Liver (tissue), 9 donors: ENCODE measurements around the gene ZMYND11. TPM values are rescaled to one million over a fixed set of nuclear protein-coding genes. Genes with fewer than 3 reads are reported as not detected.
A peak's percentile ranks its signal among the peaks of the same experiment; 100 is the strongest.

Experiments used
- DNase-seq: peaks from one replicate; pipeline ENCODE4 v3.0.0-alpha.2; 2017; ENCODE audit warnings: low spot score
- H3K27ac ChIP-seq, 2 donors: one replicate each; pipeline ENCODE4 v1.7.0; 2013; ENCODE audit warnings: inconsistent platforms in 2 of 2, low read length in 2 of 2, control low read depth in 1 of 2, low read depth in 1 of 2, mild to moderate bottlenecking in 1 of 2
- H3K27me3 ChIP-seq, 4 donors: one replicate each; pipeline versions ENCODE4 v1.6.1 to v1.7.0; 2013; ENCODE audit warnings: low read length in 3 of 4, inconsistent platforms in 1 of 4, mild to moderate bottlenecking in 1 of 4, moderate library complexity in 1 of 4; ENCODE audit not compliant: control insufficient read depth in 4 of 4, insufficient read depth in 4 of 4
- H3K36me3 ChIP-seq, 4 donors: one replicate each; pipeline versions ENCODE4 v1.6.1 to v1.7.0; 2013; ENCODE audit warnings: low read length in 3 of 4, mild to moderate bottlenecking in 3 of 4, low read depth in 1 of 4, moderate library complexity in 1 of 4; ENCODE audit not compliant: control insufficient read depth in 4 of 4, insufficient read depth in 3 of 4
- H3K4me1 ChIP-seq, 4 donors: one replicate each; pipeline versions ENCODE4 v1.6.1 to v1.7.0; 2013; ENCODE audit warnings: low read length in 3 of 4, mild to moderate bottlenecking in 3 of 4, moderate library complexity in 1 of 4; ENCODE audit not compliant: control insufficient read depth in 4 of 4, insufficient read depth in 4 of 4
- H3K4me3 ChIP-seq, 3 donors: one replicate each; pipeline versions ENCODE4 v1.6.1 to v1.7.0; 2013; ENCODE audit warnings: low read length in 3 of 3, control low read depth in 1 of 3, low read depth in 1 of 3, mild to moderate bottlenecking in 1 of 3
- H3K9ac ChIP-seq, 2 donors: one replicate each; pipeline ENCODE4 v1.7.0; 2013; ENCODE audit warnings: low read length in 2 of 2, mild to moderate bottlenecking in 2 of 2, moderate library complexity in 2 of 2, control low read depth in 1 of 2, low read depth in 1 of 2
- H3K9me3 ChIP-seq, 4 donors: one replicate each; pipeline versions ENCODE4 v1.6.1 to v1.7.0; 2013; ENCODE audit warnings: low read length in 3 of 4; ENCODE audit not compliant: control insufficient read depth in 4 of 4
- EGR1 ChIP-seq, 2 donors: IDR thresholded peaks; 2 replicates each; pipeline ENCODE4 v1.6.1; 2016 to 2018; ENCODE audit warnings: antibody characterized with exemption in 2 of 2, low read depth in 2 of 2
- FOXA1 ChIP-seq: IDR thresholded peaks from 2 replicates; pipeline ENCODE4 v1.6.1; 2016; ENCODE audit warnings: antibody characterized with exemption
- FOXA2 ChIP-seq: IDR thresholded peaks from 2 replicates; pipeline ENCODE4 v1.6.1; 2016; ENCODE audit warnings: antibody characterized with exemption
- GABPA ChIP-seq, 2 donors: IDR thresholded peaks in 1 of 2; conservative IDR thresholded peaks in 1 of 2; 2 replicates each; pipeline ENCODE4 v1.6.1; 2016; ENCODE audit warnings: antibody characterized with exemption in 2 of 2, mild to moderate bottlenecking in 1 of 2, moderate library complexity in 1 of 2
- HNF4A ChIP-seq, 2 donors: conservative IDR thresholded peaks; 2 replicates each; pipeline ENCODE4 v1.6.1; 2016; ENCODE audit warnings: antibody characterized with exemption in 2 of 2, mild to moderate bottlenecking in 2 of 2
- HNF4G ChIP-seq: IDR thresholded peaks from 2 replicates; pipeline ENCODE4 v1.6.1; 2016; ENCODE audit warnings: antibody characterized with exemption
- JUND ChIP-seq, 2 donors: IDR thresholded peaks; 2 replicates each; pipeline ENCODE4 v1.6.1; 2016; ENCODE audit warnings: antibody characterized with exemption in 2 of 2
- MAX ChIP-seq: IDR thresholded peaks from 2 replicates; pipeline ENCODE4 v1.6.1; 2016; ENCODE audit warnings: antibody characterized with exemption
- NR2F2 ChIP-seq: IDR thresholded peaks from 2 replicates; pipeline ENCODE4 v1.6.1; 2016; ENCODE audit warnings: antibody characterized with exemption
- RAD21 ChIP-seq, 2 donors: IDR thresholded peaks; 2 replicates each; pipeline ENCODE4 v1.6.1; 2016; ENCODE audit warnings: antibody characterized with exemption in 2 of 2, mild to moderate bottlenecking in 2 of 2
- REST ChIP-seq: IDR thresholded peaks from 2 replicates; pipeline ENCODE4 v1.6.1; 2016; ENCODE audit warnings: antibody characterized with exemption, mild to moderate bottlenecking
- RXRA ChIP-seq, 2 donors: IDR thresholded peaks; 2 replicates each; pipeline ENCODE4 v1.6.1; 2017 to 2018; ENCODE audit warnings: antibody characterized with exemption in 2 of 2, mild to moderate bottlenecking in 1 of 2
- SP1 ChIP-seq: IDR thresholded peaks from 2 replicates; pipeline ENCODE4 v1.6.1; 2018; ENCODE audit warnings: antibody characterized with exemption, mild to moderate bottlenecking
- TAF1 ChIP-seq: conservative IDR thresholded peaks from 2 replicates; pipeline ENCODE4 v1.6.1; 2016; ENCODE audit warnings: antibody characterized with exemption, mild to moderate bottlenecking
- YY1 ChIP-seq: IDR thresholded peaks from 2 replicates; pipeline ENCODE4 v1.6.1; 2016; ENCODE audit warnings: antibody characterized with exemption, mild to moderate bottlenecking
- WGBS: extraction: QIAGEN DNeasy Blood & Tissue Kit; methylation state at CpG from one replicate; pipeline ENCODE4 v1.1.7; 2013; 5-methylcytosine and 5-hydroxymethylcytosine counted together
- polyA plus RNA-seq, 2 donors: library from polyadenylated mRNA; stranded (reverse) in 1 of 2; unstranded in 1 of 2; fragments of 200-250 nt in 1 of 2; fragments of >200 nt in 1 of 2; fragmentation: Nextera tagmentation in 1 of 2; extraction: Ambion mirVana in 1 of 2; gene quantifications; one replicate each; pipeline versions ENCODE4 v1.2.1 to v1.2.3, GENCODE V29; 2013 to 2015
- total RNA-seq, 2 donors: library from RNA; depleted of rRNA; stranded (reverse); fragments of >200 nt; gene quantifications; one replicate each; pipeline ENCODE4 v1.2.3, GENCODE V29; 2014
- TF ChIP-seq, protein P1 (sequence below): IDR thresholded peaks from 2 replicates; pipeline ENCODE4 v1.6.1; 2016; ENCODE audit warnings: antibody characterized with exemption
- TF ChIP-seq, protein P2 (sequence below): fragments of 150-350 bp; IDR thresholded peaks from 2 replicates; pipeline ENCODE4 v1.5.1; 2017; ENCODE audit warnings: improper control_type of control experiment, low read depth, low read length; ENCODE audit not compliant: missing input control
- donor health status: healthy.
- donor health status: healthy.
- donor health status: healthy.
- donor health status: healthy.
- donor health status: healthy.

The ZMYND11 gene
- 10 to 100 TPM; 18.1 to 34.3 TPM for total RNA-seq
- polyA plus RNA-seq: 10 to 100 TPM; 13.2 to 15.8 TPM

GRCh38 chr10:135132-135600, at the start of gene ZMYND11:
Gene ZMYND11, plus strand, starts transcription at chr10:135455. Its CDS starts 44,558 bp downstream, at chr10:180013.
- no peaks in the 10 kb centered on the region for H3K27me3 ChIP-seq
- DNase-seq: peak; percentile 73
- peak within 1 kb of the TSS; percentile 90 to 95 for H3K27ac ChIP-seq
- H3K9me3 ChIP-seq: no peaks in the 10 kb centered on the region
- TF ChIP-seq, protein P1, sequence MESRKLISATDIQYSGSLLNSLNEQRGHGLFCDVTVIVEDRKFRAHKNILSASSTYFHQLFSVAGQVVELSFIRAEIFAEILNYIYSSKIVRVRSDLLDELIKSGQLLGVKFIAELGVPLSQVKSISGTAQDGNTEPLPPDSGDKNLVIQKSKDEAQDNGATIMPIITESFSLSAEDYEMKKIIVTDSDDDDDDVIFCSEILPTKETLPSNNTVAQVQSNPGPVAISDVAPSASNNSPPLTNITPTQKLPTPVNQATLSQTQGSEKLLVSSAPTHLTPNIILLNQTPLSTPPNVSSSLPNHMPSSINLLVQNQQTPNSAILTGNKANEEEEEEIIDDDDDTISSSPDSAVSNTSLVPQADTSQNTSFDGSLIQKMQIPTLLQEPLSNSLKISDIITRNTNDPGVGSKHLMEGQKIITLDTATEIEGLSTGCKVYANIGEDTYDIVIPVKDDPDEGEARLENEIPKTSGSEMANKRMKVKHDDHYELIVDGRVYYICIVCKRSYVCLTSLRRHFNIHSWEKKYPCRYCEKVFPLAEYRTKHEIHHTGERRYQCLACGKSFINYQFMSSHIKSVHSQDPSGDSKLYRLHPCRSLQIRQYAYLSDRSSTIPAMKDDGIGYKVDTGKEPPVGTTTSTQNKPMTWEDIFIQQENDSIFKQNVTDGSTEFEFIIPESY: no peak
- TF ChIP-seq TAF1 (no peak), SP1 (no peak), FOXA1 (no peak), EGR1 (IDR thresholded peaks at IDR 0.05; ENCODE audit: low read depth in 2 of 2) (no peak), MAX (no peak), HNF4A (conservative IDR thresholded peaks at IDR 0.05) (no peak)
- H3K4me1 ChIP-seq: peaks cover 0 to 25% (median 14%) of the 10 kb centered on the region in 4 donors
- 1% methylated on average over 73 of the region's 73 CpGs for whole genome bisulfite sequencing
- peak within 1 kb of the TSS; percentile 77 to 98 (median 82) for H3K4me3 ChIP-seq
- peak within 1 kb of the TSS; percentile 67 to 84 for H3K9ac ChIP-seq
- no peaks in the 10 kb centered on the region for H3K36me3 ChIP-seq

DNA sequence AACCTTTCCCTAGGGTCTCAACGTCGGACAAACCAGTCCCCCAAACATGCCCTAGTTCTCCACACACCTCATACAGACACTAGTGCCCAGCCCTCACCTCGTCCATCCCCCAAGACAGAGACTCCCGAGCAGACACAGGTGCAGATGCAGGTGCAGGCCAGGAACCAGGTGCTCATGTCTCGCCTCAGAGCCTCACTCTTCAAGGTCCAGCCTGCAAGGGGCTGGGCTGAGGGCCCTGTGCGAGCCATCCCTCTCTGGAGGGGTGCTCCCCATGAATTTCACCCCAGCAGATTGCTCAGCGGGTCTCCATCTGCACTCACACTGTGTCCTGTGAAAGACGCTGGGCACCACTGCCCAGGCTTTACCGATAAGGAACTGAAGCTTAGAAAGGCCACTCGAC, 49.2 kb upstream of the ZMYND11 start:
- no peak overlapping the region for H3K4me3 ChIP-seq
- H3K27ac ChIP-seq: no peak overlapping the region
- no peak overlapping the region for H3K9ac ChIP-seq
- no peaks in the 10 kb centered on the region for H3K36me3 ChIP-seq
- WGBS: 90% methylated on average over 10 of the region's 10 CpGs
- H3K27me3 ChIP-seq: no peaks in the 10 kb centered on the region
- H3K9me3 ChIP-seq: no peaks in the 10 kb centered on the region
- DNase-seq: no peak
- TF ChIP-seq YY1: no peak
- TF ChIP-seq NR2F2: no peak
- no peak for TF ChIP-seq GABPA (IDR thresholded peaks at IDR 0.05 in 1 of 2, conservative IDR thresholded peaks at IDR 0.05 in 1 of 2)
- TF ChIP-seq, protein P1: no peak
- no peak for TF ChIP-seq JUND (IDR thresholded peaks at IDR 0.05)
- no peak for TF ChIP-seq EGR1 (IDR thresholded peaks at IDR 0.05; ENCODE audit: low read depth in 2 of 2)
- no peak for TF ChIP-seq SP1
- no peak for TF ChIP-seq FOXA1
- no peak for TF ChIP-seq REST
- TF ChIP-seq HNF4G: no peak
- no peak for TF ChIP-seq HNF4A (conservative IDR thresholded peaks at IDR 0.05)
- no peak for TF ChIP-seq RXRA (IDR thresholded peaks at IDR 0.05)
- TF ChIP-seq, protein P2, sequence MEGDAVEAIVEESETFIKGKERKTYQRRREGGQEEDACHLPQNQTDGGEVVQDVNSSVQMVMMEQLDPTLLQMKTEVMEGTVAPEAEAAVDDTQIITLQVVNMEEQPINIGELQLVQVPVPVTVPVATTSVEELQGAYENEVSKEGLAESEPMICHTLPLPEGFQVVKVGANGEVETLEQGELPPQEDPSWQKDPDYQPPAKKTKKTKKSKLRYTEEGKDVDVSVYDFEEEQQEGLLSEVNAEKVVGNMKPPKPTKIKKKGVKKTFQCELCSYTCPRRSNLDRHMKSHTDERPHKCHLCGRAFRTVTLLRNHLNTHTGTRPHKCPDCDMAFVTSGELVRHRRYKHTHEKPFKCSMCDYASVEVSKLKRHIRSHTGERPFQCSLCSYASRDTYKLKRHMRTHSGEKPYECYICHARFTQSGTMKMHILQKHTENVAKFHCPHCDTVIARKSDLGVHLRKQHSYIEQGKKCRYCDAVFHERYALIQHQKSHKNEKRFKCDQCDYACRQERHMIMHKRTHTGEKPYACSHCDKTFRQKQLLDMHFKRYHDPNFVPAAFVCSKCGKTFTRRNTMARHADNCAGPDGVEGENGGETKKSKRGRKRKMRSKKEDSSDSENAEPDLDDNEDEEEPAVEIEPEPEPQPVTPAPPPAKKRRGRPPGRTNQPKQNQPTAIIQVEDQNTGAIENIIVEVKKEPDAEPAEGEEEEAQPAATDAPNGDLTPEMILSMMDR: no peak
- TF ChIP-seq MAX: no peak
- TF ChIP-seq FOXA2: no peak
- TF ChIP-seq RAD21 (IDR thresholded peaks at IDR 0.05): no peak
- H3K4me1 ChIP-seq: no peaks in the 10 kb centered on the region
